ENCODE data around the gene GGTLC1. TPM values are rescaled to one million over a fixed set of nuclear protein-coding genes. Genes with fewer than 3 reads are reported as not detected.
A peak's percentile ranks its signal among the peaks of the same experiment; 100 is the strongest.
"Not testable (repeated sequence)": the region's sequence is repeated elsewhere in the genome, so short reads cannot be mapped to it uniquely, and the experiment has no call there.

The GGTLC1 gene
- total RNA-seq, 5 donors from 2014 or later (not counting 1 experiment from before 2014, with no cell fraction given): not detected

DNA sequence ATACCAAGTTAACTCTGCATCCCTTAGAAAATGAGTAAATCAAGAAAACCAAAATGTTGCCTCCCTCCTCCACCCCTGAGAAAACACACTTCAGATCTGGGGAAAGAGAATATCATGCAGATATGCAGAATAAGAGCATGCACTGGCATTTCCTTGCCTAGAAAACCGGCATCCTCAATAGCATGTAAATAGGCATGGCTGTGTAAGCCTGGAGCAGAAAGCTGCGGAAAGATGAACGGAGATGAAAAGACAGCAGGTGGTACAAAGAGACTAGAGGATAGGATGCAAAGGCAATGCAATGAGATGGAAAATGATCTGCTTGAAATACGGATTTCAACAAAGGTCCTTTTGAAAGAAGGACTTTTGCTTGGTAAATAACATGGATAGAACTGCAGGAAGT is 10.3 kb upstream of the GGTLC1 start:
- ATAC-seq (replicated peaks in 1 of 4) (no peak), DNase-seq (no peak)
- Mint-ChIP-seq H3K36me3 (no peaks in the 10 kb centered on the region), H3K27ac (no peak overlapping the region), H3K27me3 (peaks cover 4 to 7% of the 10 kb centered on the region in 2 donors), H3K4me3 (no peak overlapping the region), H3K9me3 (no peaks in the 10 kb centered on the region), H3K4me1 (peaks cover 2 to 9% (median 4%) of the 10 kb centered on the region in 3 donors)
- Histone ChIP-seq H3K9me3 (no peaks in the 10 kb centered on the region), H3K27ac (ENCODE audit: low read length) (no peak overlapping the region), H3K4me3 (ENCODE audit: control insufficient read depth in 1 of 2, extremely low read depth in 1 of 2, low read length in 1 of 2) (no peak overlapping the region), H3K36me3 (ENCODE audit: control insufficient read depth in 2 of 2, extremely low read depth in 1 of 2, insufficient read depth in 1 of 2, low read length in 1 of 2) (no peaks in the 10 kb centered on the region), H3K27me3 (replicated peaks in 1 of 2; ENCODE audit: control insufficient read depth in 2 of 2, extremely low read depth in 1 of 2, insufficient read depth in 2 of 2, low read length in 1 of 2) (peaks cover 0 to 12% of the 10 kb centered on the region in 2 experiments), H3K4me1 (ENCODE audit: control insufficient read depth in 1 of 2, extremely low read depth in 1 of 2, insufficient read depth in 2 of 2, low read length in 2 of 2) (no peaks in the 10 kb centered on the region)
- 92% methylated on average over 4 of the region's 4 CpGs for WGBS (ENCODE audit: insufficient coverage)
- POLR2A ChIA-PET: no interaction called here
- CTCF ChIA-PET: interaction anchor here in 1 of 2 donors (0.8 to 0.9 kb wide), 2 partner anchors 29 to 104 kb away, joined by 3 to 4 read pairs; no protein-coding TSS in a partner anchor

DNA sequence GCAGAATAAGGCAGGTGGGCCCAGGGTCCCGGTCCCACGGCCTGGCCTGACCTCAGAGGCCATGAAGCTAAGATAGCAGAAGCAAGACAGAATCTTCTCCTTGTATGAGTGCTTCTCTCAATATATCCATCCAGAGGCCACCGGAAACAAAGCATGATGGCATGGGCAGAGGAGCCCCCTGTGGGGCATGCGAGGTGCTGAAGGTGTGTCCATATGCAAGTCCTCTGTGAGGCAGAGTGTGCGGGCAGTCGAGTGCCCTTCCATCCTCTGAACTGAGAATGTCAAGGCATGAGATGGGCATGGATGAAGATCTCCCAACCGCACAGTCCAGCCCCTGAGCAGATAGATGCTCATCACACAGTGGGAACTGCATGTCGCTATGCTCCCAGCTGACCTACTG is 9.8 kb upstream of the GGTLC1 start:
- no peak for ATAC-seq (replicated peaks in 1 of 4)
- H3K27me3 Mint-ChIP-seq: peaks cover 4 to 7% of the 10 kb centered on the region in 2 donors

GRCh38 chr20:23995905-23996666 is 7.5 kb upstream of the GGTLC1 start:
- no peaks in the 10 kb centered on the region for H3K36me3 Mint-ChIP-seq
- H3K4me3 Mint-ChIP-seq: no peak overlapping the region
- H3K4me1 Mint-ChIP-seq: peaks cover 0 to 3% (median 2%) of the 10 kb centered on the region in 3 donors
- Histone ChIP-seq H3K27me3 (replicated peaks in 1 of 2; ENCODE audit: control insufficient read depth in 2 of 2, extremely low read depth in 1 of 2, insufficient read depth in 2 of 2, low read length in 1 of 2) (peaks cover 0 to 10% of the 10 kb centered on the region in 2 experiments), H3K27ac (ENCODE audit: low read length) (no peak overlapping the region), H3K36me3 (ENCODE audit: control insufficient read depth in 2 of 2, extremely low read depth in 1 of 2, insufficient read depth in 1 of 2, low read length in 1 of 2) (no peaks in the 10 kb centered on the region), H3K4me3 (ENCODE audit: control insufficient read depth in 1 of 2, extremely low read depth in 1 of 2, low read length in 1 of 2) (no peak overlapping the region), H3K9me3 (no peaks in the 10 kb centered on the region), H3K4me1 (ENCODE audit: control insufficient read depth in 1 of 2, extremely low read depth in 1 of 2, insufficient read depth in 2 of 2, low read length in 2 of 2) (no peaks in the 10 kb centered on the region)
- ChIA-PET POLR2A (no interaction called here), CTCF (interaction anchor here (1.3 to 1.5 kb wide), 2 partner anchors 16 to 30 kb away, joined by 3 to 4 read pairs; no protein-coding TSS in a partner anchor)
- no peak overlapping the region for H3K27ac Mint-ChIP-seq
- no peaks in the 10 kb centered on the region for H3K9me3 Mint-ChIP-seq
- no CpG with 5 or more reads among the region's 11 CpGs for WGBS (ENCODE audit: insufficient coverage)
- DNase-seq: peak in 32 of 35 experiments; percentile 6 to 78 (median 46)
- H3K27me3 Mint-ChIP-seq: peaks cover 4 to 7% of the 10 kb centered on the region in 2 donors
- ATAC-seq (replicated peaks in 1 of 4): peak in 2 of 4 experiments; percentile 44 to 48

More for the DNA sequence above, 9.8 kb upstream of the GGTLC1 start:
- DNase-seq: no peak
- Histone ChIP-seq H3K27ac (ENCODE audit: low read length) (no peak overlapping the region), H3K9me3 (no peaks in the 10 kb centered on the region), H3K4me3 (ENCODE audit: control insufficient read depth in 1 of 2, extremely low read depth in 1 of 2, low read length in 1 of 2) (no peak overlapping the region), H3K36me3 (ENCODE audit: control insufficient read depth in 2 of 2, extremely low read depth in 1 of 2, insufficient read depth in 1 of 2, low read length in 1 of 2) (no peaks in the 10 kb centered on the region), H3K27me3 (replicated peaks in 1 of 2; ENCODE audit: control insufficient read depth in 2 of 2, extremely low read depth in 1 of 2, insufficient read depth in 2 of 2, low read length in 1 of 2) (peaks cover 0 to 12% of the 10 kb centered on the region in 2 experiments), H3K4me1 (ENCODE audit: control insufficient read depth in 1 of 2, extremely low read depth in 1 of 2, insufficient read depth in 2 of 2, low read length in 2 of 2) (no peaks in the 10 kb centered on the region)
- Mint-ChIP-seq H3K4me3 (no peak overlapping the region), H3K27ac (no peak overlapping the region), H3K36me3 (no peaks in the 10 kb centered on the region), H3K9me3 (no peaks in the 10 kb centered on the region), H3K4me1 (peaks cover 2 to 9% (median 3%) of the 10 kb centered on the region in 3 donors)
- WGBS (ENCODE audit: insufficient coverage): 92% methylated on average over 7 of the region's 8 CpGs
- POLR2A ChIA-PET: no interaction called here
- CTCF ChIA-PET: no interaction called here

GRCh38 chr20:23995291-23995690 is 6.7 kb upstream of the GGTLC1 start:
- 77% methylated on average over 5 of the region's 6 CpGs for WGBS (ENCODE audit: insufficient coverage)
- H3K9me3 ChIP-seq; H3K36me3 ChIP-seq (ENCODE audit: control insufficient read depth in 2 of 2, extremely low read depth in 1 of 2, insufficient read depth in 1 of 2, low read length in 1 of 2); H3K4me3 Mint-ChIP-seq; H3K4me3 ChIP-seq (ENCODE audit: control insufficient read depth in 1 of 2, extremely low read depth in 1 of 2, low read length in 1 of 2); H3K4me1 Mint-ChIP-seq; POLR2A ChIA-PET; H3K9me3 Mint-ChIP-seq; H3K27ac Mint-ChIP-seq; H3K4me1 ChIP-seq (ENCODE audit: control insufficient read depth in 1 of 2, extremely low read depth in 1 of 2, insufficient read depth in 2 of 2, low read length in 2 of 2); ATAC-seq (replicated peaks in 1 of 4); H3K27ac ChIP-seq (ENCODE audit: low read length); H3K27me3 Mint-ChIP-seq; DNase-seq; H3K36me3 Mint-ChIP-seq; CTCF ChIA-PET; H3K27me3 ChIP-seq (replicated peaks in 1 of 2; ENCODE audit: control insufficient read depth in 2 of 2, extremely low read depth in 1 of 2, insufficient read depth in 2 of 2, low read length in 1 of 2): not testable (repeated sequence)

- H3K27ac ChIP-seq (ENCODE audit: low read length); H3K27me3 ChIP-seq (replicated peaks in 1 of 2; ENCODE audit: control insufficient read depth in 2 of 2, extremely low read depth in 1 of 2, insufficient read depth in 2 of 2, low read length in 1 of 2); H3K27ac Mint-ChIP-seq; H3K27me3 Mint-ChIP-seq; DNase-seq; ATAC-seq (replicated peaks in 1 of 4); H3K9me3 Mint-ChIP-seq; H3K36me3 ChIP-seq (ENCODE audit: control insufficient read depth in 2 of 2, extremely low read depth in 1 of 2, insufficient read depth in 1 of 2, low read length in 1 of 2); H3K4me3 ChIP-seq (ENCODE audit: control insufficient read depth in 1 of 2, extremely low read depth in 1 of 2, low read length in 1 of 2); H3K4me3 Mint-ChIP-seq; H3K4me1 ChIP-seq (ENCODE audit: control insufficient read depth in 1 of 2, extremely low read depth in 1 of 2, insufficient read depth in 2 of 2, low read length in 2 of 2); H3K4me1 Mint-ChIP-seq; H3K36me3 Mint-ChIP-seq; POLR2A ChIA-PET; H3K9me3 ChIP-seq: not testable (repeated sequence)
- CTCF ChIA-PET: interaction anchor here in 1 of 2 donors (0.7 kb wide), 1 partner anchor 104 kb away, joined by 3 read pairs; no protein-coding TSS in a partner anchor
- WGBS (ENCODE audit: insufficient coverage): 100% methylated on average over 4 of the region's 14 CpGs
Observed at GRCh38 chr20:23994001-23994633, 5.5 kb upstream of the GGTLC1 start.

DNA sequence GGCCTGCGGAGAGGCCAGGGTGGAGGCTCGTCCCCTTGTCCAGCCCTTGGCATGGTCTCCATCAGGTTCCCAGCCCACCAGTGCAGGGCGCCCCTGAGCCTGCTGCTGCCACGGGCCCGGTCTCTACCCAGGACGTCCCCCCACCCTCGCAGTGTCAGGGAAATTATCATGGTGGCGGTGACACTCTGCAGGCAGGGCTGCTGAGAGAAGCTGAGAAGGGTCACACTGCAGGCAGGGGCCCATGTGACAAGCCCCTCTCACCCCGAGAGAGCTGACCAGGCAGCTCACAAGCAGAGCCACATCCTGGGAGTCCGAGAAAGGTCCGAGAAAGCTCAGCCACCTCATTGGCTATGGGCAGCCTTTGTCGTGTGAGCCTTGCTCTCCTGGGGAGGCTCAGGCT is 4.9 kb upstream of the GGTLC1 start:
- H3K36me3 ChIP-seq (ENCODE audit: control insufficient read depth in 2 of 2, extremely low read depth in 1 of 2, insufficient read depth in 1 of 2, low read length in 1 of 2); H3K4me3 ChIP-seq (ENCODE audit: control insufficient read depth in 1 of 2, extremely low read depth in 1 of 2, low read length in 1 of 2); H3K36me3 Mint-ChIP-seq; H3K4me1 Mint-ChIP-seq; ATAC-seq (replicated peaks in 1 of 4); H3K27ac Mint-ChIP-seq; H3K4me1 ChIP-seq (ENCODE audit: control insufficient read depth in 1 of 2, extremely low read depth in 1 of 2, insufficient read depth in 2 of 2, low read length in 2 of 2); POLR2A ChIA-PET; H3K9me3 Mint-ChIP-seq; H3K27ac ChIP-seq (ENCODE audit: low read length); H3K9me3 ChIP-seq; H3K27me3 Mint-ChIP-seq; H3K4me3 Mint-ChIP-seq; H3K27me3 ChIP-seq (replicated peaks in 1 of 2; ENCODE audit: control insufficient read depth in 2 of 2, extremely low read depth in 1 of 2, insufficient read depth in 2 of 2, low read length in 1 of 2); DNase-seq: not testable (repeated sequence)
- CTCF ChIA-PET: interaction anchor here in 1 of 2 donors (0.7 kb wide), 1 partner anchor 104 kb away, joined by 3 read pairs; no protein-coding TSS in a partner anchor
- WGBS (ENCODE audit: insufficient coverage): 81% methylated on average over 10 of the region's 12 CpGs
